Measurements from ENCODE around the gene IQSEC1. TPM values are rescaled to one million over a fixed set of nuclear protein-coding genes. Genes with fewer than 3 reads are reported as not detected.

IQSEC1 gene
- total RNA-seq, 1 donor from 2014 or later = 211 TPM

- no peak overlapping the region for H3K4me3 Mint-ChIP-seq (ENCODE audit: unreplicated experiment)
- H3K27me3 Mint-ChIP-seq (ENCODE audit: unreplicated experiment) = peaks cover 30% of the 10 kb centered on the region
Measured at GRCh38 chr3:12931273-12931905, 141.8 kb downstream of the IQSEC1 start.

GRCh38 chr3:12929801-12930200, 143.4 kb downstream of the IQSEC1 start:
- Mint-ChIP-seq H3K4me1 (ENCODE audit: low read depth, unreplicated experiment) (peaks cover 39% of the 10 kb centered on the region), H3K27ac (ENCODE audit: unreplicated experiment) (no peak overlapping the region), H3K4me3 (ENCODE audit: unreplicated experiment) (no peak overlapping the region), H3K9me3 (ENCODE audit: unreplicated experiment) (peaks cover 42% of the 10 kb centered on the region), H3K27me3 (ENCODE audit: unreplicated experiment) (peaks cover 41% of the 10 kb centered on the region), H3K36me3 (ENCODE audit: unreplicated experiment) (no peaks in the 10 kb centered on the region)
- no peak for DNase-seq
- no peak for TF ChIP-seq CTCF (IDR thresholded peaks at IDR 0.05; ENCODE audit: partially characterized antibody, unreplicated experiment)

More at GRCh38 chr3:12931273-12931905, 141.8 kb downstream of the IQSEC1 start:
- TF ChIP-seq CTCF (IDR thresholded peaks at IDR 0.05; ENCODE audit: partially characterized antibody, unreplicated experiment) = no peak
- Mint-ChIP-seq H3K27ac (ENCODE audit: unreplicated experiment) (no peak overlapping the region), H3K9me3 (ENCODE audit: unreplicated experiment) (peaks cover 41% of the 10 kb centered on the region), H3K36me3 (ENCODE audit: unreplicated experiment) (no peaks in the 10 kb centered on the region), H3K4me1 (ENCODE audit: low read depth, unreplicated experiment) (peaks cover 40% of the 10 kb centered on the region)
- no peak for DNase-seq

DNA sequence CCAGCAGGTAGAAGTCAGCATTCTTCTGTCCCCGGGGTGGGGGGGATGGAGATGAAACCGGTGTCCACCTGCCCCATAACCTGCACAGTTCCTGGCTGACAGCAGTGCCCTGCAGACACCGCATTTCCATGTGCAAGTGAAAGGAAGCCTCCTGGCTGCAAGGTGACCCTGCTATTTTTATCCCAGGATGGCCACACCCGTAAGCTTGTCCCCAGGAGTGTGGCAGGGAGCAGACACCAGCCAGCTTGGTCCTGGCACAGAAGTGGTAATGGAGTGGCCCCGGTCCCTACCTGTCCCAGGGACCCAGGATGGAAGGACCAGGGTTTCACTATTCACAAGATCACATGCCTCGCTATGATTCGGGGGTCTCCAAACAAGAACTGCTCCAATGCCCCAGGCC, 146.6 kb downstream of the IQSEC1 start:
- peaks cover 33% of the 10 kb centered on the region for H3K27me3 Mint-ChIP-seq (ENCODE audit: unreplicated experiment)
- H3K4me3 Mint-ChIP-seq (ENCODE audit: unreplicated experiment) = no peak overlapping the region
- peaks cover 25% of the 10 kb centered on the region for H3K4me1 Mint-ChIP-seq (ENCODE audit: low read depth, unreplicated experiment)
- H3K36me3 Mint-ChIP-seq (ENCODE audit: unreplicated experiment) = no peaks in the 10 kb centered on the region
- no peak overlapping the region for H3K27ac Mint-ChIP-seq (ENCODE audit: unreplicated experiment)
- peaks cover 44% of the 10 kb centered on the region for H3K9me3 Mint-ChIP-seq (ENCODE audit: unreplicated experiment)
- no peak for TF ChIP-seq CTCF (IDR thresholded peaks at IDR 0.05; ENCODE audit: partially characterized antibody, unreplicated experiment)
- no peak for DNase-seq

DNA sequence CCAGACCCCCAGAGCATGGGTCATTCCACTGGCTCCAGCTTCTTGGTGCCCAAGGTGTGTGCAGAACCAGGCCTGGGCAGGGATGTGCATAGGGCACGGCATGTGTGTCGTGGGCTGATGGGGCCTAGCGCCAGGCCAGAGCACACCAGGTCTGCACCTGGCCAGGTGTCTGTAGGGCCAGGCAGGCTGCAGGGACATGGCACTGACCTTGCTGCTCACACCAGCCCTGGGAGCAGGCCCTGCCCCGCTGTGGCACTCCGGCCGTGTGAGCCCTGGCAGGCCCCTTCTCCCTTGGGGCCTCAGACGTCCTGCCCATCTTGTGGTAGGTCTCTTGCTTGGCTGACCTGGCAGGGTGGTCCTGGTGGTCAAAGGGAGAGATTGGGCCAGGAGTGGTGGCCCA, 147.6 kb downstream of the IQSEC1 start:
- Mint-ChIP-seq H3K4me3 (ENCODE audit: unreplicated experiment) (no peak overlapping the region), H3K4me1 (ENCODE audit: low read depth, unreplicated experiment) (peaks cover 28% of the 10 kb centered on the region), H3K9me3 (ENCODE audit: unreplicated experiment) (peaks cover 44% of the 10 kb centered on the region), H3K36me3 (ENCODE audit: unreplicated experiment) (no peaks in the 10 kb centered on the region), H3K27ac (ENCODE audit: unreplicated experiment) (no peak overlapping the region), H3K27me3 (ENCODE audit: unreplicated experiment) (peaks cover 33% of the 10 kb centered on the region)
- no peak for DNase-seq
- TF ChIP-seq CTCF (IDR thresholded peaks at IDR 0.05; ENCODE audit: partially characterized antibody, unreplicated experiment) = no peak

DNA sequence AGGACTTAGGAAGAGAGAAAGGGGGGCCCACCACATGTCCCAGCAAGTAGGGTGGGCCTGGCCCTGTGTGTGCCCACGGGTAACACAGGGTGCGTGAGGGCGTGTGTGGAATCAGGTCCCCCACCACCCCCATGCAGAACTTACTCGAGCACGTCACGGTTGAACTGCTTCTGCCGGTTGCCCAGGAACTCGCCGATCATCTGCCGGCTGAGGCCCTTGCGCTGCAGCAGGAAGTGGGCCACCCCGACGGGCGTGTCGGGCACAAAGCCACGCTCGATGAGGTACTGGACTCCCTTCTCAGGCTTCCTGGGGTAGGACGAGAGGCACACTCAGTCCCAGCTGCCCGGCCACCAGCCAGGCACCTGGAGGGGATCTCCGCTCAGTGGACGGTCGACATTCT, 148.8 kb downstream of the IQSEC1 start:
- H3K4me1 Mint-ChIP-seq (ENCODE audit: low read depth, unreplicated experiment) = peaks cover 26% of the 10 kb centered on the region
- H3K36me3 Mint-ChIP-seq (ENCODE audit: unreplicated experiment) = no peaks in the 10 kb centered on the region
- peaks cover 28% of the 10 kb centered on the region for H3K27me3 Mint-ChIP-seq (ENCODE audit: unreplicated experiment)
- no peak for TF ChIP-seq CTCF (IDR thresholded peaks at IDR 0.05; ENCODE audit: partially characterized antibody, unreplicated experiment)
- no peak for DNase-seq
- no peak overlapping the region for H3K27ac Mint-ChIP-seq (ENCODE audit: unreplicated experiment)
- H3K9me3 Mint-ChIP-seq (ENCODE audit: unreplicated experiment) = peaks cover 42% of the 10 kb centered on the region
- no peak overlapping the region for H3K4me3 Mint-ChIP-seq (ENCODE audit: unreplicated experiment)

Measured in glutamatergic neuron (in vitro differentiated cells).